Thyroid gland (tissue), 4 donors: ENCODE data around the gene DHX16.
"Not testable (repeated sequence)": the region's sequence is repeated elsewhere in the genome, so short reads cannot be mapped to it uniquely, and the experiment has no call there.

Experiments
- POLR2A ChIP-seq, 2 donors: fragments of 450-650 bp; IDR thresholded peaks; one replicate each; pipeline ENCODE4 v1.6.1; 2017; ENCODE audit warnings: antibody characterized with exemption in 2 of 2, mild to moderate bottlenecking in 2 of 2, moderate library complexity in 1 of 2
- TF ChIP-seq, protein P1 (sequence below), 6 experiments: fragments of 200-600 bp in 3 of 6; fragments of 450-650 bp in 3 of 6; sonication (generic) in 3 of 6; IDR thresholded peaks; one replicate each; pipeline ENCODE4 v1.5.1; 2016 to 2019; ENCODE audit warnings: antibody characterized with exemption in 6 of 6, mild to moderate bottlenecking in 2 of 6, inconsistent platforms in 1 of 6, moderate library complexity in 1 of 6

GRCh38 chr6:30666300-30666699 is 6.5 kb downstream of the DHX16 start:
- TF ChIP-seq, protein P1, sequence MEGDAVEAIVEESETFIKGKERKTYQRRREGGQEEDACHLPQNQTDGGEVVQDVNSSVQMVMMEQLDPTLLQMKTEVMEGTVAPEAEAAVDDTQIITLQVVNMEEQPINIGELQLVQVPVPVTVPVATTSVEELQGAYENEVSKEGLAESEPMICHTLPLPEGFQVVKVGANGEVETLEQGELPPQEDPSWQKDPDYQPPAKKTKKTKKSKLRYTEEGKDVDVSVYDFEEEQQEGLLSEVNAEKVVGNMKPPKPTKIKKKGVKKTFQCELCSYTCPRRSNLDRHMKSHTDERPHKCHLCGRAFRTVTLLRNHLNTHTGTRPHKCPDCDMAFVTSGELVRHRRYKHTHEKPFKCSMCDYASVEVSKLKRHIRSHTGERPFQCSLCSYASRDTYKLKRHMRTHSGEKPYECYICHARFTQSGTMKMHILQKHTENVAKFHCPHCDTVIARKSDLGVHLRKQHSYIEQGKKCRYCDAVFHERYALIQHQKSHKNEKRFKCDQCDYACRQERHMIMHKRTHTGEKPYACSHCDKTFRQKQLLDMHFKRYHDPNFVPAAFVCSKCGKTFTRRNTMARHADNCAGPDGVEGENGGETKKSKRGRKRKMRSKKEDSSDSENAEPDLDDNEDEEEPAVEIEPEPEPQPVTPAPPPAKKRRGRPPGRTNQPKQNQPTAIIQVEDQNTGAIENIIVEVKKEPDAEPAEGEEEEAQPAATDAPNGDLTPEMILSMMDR (IDR thresholded peaks at IDR 0.05), result not testable (repeated sequence)
- TF ChIP-seq POLR2A (IDR thresholded peaks at IDR 0.05), result not testable (repeated sequence)
